Measurements from ENCODE around the gene WIPF1.

Gene WIPF1

DNA sequence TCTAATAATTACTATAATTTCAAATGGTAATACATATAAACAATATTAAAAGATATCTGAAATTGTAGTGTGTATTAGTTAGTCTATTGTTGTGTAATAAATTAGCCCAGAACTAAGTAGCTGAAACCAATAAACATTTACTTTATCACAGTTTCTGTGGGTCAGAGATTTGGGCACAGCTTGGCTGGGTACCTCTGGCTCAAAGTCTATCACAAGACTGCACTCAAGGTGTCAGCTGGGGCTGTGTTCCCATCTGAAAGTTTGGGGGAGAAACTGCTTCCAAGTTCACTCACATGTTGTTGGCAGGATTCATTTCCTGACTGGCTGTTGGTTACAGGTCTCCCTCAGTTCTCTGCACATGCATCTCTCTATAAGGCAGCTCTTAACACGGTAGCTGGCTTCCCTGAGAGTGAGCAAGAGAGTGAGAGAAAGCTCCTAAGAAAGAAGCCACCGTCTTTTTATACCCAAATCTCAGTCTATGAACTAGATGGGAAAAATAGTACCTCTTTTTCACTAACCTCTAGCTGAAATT is 25.6 kb upstream of the WIPF1 start:
- DNase-seq (ENCODE audit: low read depth in 2 of 2), result no peak

DNA sequence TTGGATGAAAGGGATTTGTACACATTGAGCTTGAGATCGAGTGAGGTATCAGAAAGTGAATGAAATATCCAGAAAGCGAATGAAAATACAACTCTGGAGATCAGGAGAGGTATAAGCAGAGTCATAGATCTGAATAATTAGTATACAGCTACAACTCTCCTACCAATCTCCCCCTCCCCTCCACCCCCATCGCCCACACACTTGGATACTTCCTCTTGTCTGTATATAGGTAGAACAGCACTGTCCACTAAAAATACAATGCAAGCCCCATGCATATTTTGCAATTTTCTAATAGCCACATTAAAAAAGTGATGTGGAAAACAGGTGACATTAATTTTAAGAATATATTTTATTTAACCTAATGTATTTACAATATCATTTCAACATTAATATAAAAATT is 23.7 kb upstream of the WIPF1 start:
- no peak for DNase-seq (ENCODE audit: low read depth in 2 of 2)

DNA sequence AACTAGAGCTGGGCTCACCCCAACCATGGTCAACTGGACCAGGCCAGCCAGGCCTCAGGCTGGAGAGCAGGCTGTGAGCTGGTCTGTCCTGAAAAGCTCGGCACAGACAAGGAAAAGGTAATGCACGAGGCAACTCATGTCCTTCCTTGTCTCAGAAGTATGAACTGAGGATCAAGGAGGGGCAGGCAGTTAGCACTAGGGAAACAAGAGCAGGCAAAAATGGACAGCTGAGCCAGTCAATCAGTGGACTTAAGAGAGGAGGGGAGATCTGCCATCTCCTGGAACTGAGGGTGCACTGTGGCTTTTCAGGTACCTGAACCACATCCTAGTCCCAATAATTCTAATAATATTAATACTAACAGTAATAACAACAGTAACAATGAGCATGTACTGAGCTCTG is 20.6 kb upstream of the WIPF1 start:
- DNase-seq (ENCODE audit: low read depth in 2 of 2), result no peak

DNA sequence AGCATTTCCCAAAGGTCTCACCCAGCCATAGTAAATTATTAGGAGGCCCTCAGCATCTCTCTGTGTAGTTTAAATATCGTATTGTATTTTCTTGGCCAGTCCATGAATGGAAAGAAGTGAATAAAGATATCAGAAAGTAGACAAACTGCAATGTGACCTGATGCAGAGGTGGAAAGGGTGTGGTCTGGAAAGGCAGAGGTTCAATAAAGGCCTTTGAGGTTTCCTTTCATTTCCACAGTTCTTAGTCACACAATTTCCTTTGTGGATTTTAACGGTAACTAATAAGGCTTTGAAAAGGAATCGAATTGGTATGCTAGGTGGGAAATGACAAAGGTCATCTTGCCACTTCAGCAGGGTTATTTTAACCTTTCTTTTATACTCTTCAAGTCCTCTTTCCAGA is 20.1 kb upstream of the WIPF1 start:
- DNase-seq (ENCODE audit: low read depth in 2 of 2), result no peak

DNA sequence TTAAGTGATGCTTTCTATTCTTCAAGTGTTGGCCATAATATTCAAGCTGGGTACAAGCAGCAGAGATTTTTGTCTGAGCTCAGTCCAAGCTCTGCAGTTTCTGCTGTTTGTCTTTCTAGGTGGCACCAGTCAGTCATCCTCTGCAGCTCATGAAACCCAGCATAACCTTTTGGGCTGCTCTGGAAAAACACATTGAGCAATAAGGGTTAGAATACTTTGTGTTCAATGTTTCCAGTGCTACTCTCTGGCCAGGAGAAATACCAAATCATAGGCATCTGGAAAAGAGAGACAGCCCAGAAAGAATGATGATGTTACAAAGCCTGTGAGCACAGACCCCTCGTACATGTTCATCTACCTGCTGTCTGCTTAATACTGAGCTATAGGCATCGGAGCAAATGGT is 19.5 kb upstream of the WIPF1 start:
- no peak for DNase-seq (ENCODE audit: low read depth in 2 of 2)

DNA sequence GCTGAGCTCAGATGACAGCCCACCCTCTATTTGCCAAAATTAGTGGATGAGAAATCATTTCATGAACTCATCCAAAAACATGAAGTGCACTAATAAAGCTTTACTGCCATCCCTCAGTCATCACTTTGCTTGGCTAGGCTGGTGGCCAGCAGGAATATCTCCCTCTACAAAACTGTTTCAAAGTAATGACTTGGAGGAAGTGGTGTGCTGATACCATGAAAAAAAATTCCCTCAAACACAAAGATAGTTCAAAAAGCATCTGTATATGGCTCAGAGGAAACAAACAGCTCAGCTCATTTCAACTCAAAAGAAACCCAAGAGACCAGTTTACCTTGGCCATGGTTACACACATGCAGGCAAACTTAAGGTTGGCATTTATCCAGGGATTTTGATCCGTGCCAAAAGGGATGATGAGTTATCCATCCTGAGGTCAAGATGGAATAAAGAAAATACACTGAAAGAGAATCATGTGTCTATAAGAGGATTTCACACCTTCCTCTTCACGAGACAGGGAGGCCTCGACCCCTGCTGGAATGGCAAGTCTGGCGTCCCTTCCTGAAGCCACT is 18.4 kb upstream of the WIPF1 start:
- no peak for DNase-seq (ENCODE audit: low read depth in 2 of 2)

DNA sequence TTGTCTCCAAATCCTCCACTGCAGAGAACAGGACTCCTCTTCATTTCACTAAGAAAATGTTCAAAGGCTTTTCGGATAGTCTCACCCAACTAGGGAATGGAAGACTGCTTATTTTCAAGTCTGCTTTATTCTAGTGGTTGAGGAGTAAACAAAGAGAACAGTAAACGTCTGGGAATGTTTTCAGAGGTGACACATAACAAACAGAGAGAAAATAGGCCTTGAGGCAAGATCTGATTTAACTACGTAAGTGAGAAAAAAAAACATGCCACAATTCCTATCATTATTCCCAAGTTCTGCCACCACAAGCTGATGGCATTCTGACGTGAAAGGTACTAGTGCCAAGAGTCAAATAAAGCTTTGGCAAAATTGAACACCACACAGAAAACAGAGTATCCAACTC is 16.7 kb upstream of the WIPF1 start:
- no peak for DNase-seq (ENCODE audit: low read depth in 2 of 2)

DNA sequence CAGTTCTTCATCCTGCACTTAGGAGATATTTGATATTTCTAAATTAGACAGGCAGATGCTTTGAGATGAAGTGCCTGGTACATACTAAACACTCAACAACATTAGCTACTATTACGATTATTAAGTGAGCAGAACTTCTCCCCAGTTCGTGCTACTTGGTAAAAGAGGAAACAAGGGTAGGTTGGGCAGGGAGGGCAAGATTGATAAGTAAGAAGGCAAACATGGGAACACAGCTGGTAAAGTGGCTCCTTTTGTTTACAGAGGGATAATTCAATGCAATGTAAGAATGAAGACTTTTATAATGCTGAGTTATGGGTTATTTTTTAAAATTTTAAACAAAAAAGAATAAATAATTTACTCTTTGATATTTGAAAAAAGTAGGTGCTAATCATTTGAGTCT is 15.9 kb upstream of the WIPF1 start:
- no peak for DNase-seq (ENCODE audit: low read depth in 2 of 2)

DNA sequence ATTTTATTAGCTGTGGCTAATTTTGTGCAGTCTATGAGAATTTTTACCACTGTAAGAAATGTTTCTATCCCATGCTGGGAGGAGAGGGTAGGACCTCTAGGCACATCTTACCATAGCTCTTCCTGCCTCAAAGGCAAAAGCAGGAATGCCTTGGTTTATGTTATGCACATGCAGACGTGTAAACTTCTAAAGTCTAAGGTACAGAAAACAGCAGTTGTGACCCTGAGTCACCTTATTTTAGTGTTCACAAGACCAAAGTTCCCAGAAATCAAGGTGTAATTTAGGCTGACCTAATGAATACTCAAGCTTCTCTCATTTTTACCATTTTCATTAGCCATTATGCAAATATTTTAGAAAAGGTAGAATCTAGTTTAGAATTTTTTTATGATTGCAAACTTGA is 15.4 kb upstream of the WIPF1 start:
- DNase-seq (ENCODE audit: low read depth in 2 of 2), result no peak

DNA sequence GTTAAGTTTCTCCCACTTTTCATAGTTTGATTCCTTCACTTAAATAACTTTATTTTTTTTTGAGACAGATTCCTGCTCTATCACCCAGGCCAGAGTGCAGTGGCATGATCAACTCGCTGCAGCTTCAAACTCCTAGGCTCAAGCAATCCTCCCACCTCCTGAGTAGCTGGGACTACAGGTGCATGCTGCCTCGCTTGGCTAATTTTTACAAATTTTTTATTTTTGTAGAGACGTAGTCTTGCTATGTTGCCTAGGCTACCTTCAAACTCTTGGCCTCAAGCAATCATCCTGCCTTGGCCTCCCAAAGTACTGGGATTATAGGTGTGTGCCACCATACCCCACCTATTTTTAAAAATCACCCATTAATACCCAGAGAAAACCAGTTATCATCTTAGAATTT is 14.2 kb upstream of the WIPF1 start:
- no peak for DNase-seq (ENCODE audit: low read depth in 2 of 2)

DNA sequence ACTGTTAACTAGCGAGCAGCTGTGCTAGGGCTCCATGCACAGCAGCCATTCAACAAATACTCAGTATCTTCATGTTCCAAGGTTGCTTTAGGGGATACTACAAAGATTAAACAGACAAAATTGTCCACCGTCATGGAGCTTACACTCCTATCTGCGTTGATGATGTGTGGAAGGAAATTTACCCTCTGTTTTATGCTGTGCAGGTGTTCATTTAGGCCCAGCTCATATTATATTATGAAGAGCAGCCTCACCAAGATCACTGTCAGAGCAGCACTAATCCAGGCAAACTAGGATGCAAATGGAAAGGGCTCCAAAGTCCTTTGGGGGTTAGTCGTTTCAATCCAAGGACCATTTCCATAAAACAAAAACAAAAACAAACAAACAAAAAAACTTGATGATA is 13.4 kb upstream of the WIPF1 start:
- no peak for DNase-seq (ENCODE audit: low read depth in 2 of 2)

DNA sequence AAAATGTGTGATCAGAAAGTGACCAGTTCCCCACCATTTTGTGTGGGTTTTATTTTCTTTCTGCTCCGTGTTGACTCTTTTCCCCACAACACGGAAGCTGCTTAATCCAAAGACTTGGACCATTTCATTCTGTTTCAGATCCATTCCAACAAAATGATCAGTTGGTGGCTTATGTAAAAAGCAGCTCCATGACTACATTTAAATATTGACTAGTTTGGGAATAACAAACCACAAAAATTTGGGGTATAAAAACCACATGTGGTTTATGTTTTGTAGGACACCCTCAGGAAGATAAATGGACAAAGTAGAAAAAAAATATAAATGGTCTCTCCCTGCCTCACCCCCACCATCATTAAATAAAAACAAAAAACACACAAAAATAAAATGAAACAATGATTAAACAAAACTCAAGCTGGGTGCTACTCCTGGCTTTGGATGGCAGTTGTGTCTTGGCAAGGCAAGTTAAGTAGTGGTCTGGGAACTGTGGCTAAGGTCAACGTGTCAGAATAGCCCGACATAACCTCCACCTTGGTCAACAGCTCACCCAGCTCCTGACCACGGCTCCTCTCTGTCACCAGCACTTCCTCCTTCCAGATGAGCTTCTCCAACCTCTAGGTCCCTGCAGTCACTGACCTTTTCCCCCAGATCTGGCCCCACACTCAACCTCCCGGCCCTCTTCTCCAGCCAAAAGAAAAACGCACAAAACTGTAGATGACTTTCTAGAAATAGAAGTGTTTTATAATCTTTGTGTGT is 12.8 kb upstream of the WIPF1 start:
- DNase-seq (ENCODE audit: low read depth in 2 of 2), result no peak

DNA sequence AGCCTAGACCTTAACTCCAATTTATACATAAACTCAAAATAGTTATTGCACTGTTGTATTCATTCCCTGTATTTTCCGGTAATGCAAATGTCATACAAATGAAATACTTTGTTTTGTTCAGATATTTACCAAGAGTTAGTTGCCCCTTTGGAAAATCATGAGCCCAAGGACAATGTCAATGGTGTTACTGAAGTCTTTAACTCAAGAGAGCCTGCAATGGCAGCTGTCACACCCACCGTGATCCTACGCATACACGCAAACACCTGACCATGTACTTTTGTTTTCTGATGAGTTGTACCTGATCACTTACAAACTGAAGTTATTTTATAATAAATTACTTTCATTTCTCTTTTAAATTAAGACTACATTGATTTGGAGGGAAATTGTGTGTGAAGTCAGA is 11.7 kb upstream of the WIPF1 start:
- no peak for DNase-seq (ENCODE audit: low read depth in 2 of 2)

DNA sequence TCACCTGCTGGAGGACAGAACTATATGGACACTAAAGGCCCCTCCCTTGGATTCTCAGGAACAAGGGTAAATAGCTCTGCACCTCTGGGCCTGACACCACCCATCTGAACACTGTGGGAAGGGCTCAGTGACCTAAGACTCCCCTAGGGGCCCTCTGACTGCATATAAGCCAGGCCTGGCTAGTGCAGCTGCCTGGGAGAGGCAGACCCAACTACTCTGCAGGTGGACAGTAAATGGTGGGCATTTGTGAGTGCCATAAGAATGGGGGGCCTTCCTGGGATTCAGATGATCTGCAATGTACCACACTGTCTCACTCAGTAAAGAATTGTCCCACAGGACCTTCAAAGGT is 11.2 kb upstream of the WIPF1 start:
- DNase-seq (ENCODE audit: low read depth in 2 of 2), result no peak

DNA sequence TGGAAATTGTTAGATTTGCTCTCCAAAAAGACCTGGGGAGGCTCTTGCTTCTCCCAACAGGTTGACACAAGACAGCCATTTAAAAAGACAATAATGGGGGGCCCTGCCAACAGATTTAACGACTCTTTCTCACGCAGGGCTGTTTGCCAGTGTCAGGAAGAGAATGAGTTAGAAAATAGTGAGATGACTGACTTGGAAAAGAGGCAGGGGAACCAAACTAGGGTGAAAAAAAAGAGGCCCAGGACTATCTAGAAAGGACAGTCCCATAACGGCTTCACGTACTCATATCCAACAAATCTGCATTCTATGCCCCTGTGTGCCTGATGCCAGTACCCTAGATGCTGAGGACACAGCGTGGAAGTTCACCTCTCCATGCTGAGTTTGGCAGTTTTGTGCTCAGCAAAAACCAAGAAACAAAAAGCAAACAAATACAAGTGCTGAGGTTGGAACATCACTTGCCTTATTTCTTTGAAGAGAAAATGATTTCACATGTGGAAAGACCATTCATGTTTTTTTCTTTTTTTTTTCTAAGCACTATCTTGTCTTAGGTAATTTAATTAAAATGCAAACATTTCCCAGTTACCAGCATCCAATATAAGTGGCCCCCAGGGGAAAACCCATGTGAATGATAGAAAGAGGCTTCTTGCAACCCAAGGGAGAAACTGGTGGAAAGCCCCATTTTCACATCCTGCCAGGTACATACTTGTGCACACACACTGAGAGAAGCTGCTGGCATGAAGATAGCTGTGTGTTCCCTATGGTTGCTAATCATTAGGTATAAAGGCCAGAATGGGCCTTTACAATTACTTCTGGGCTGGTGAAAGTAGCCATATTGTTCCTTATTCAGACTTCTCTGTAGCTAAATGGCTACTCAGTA is 10.6 kb upstream of the WIPF1 start:
- DNase-seq (ENCODE audit: low read depth in 2 of 2), result no peak

DNA sequence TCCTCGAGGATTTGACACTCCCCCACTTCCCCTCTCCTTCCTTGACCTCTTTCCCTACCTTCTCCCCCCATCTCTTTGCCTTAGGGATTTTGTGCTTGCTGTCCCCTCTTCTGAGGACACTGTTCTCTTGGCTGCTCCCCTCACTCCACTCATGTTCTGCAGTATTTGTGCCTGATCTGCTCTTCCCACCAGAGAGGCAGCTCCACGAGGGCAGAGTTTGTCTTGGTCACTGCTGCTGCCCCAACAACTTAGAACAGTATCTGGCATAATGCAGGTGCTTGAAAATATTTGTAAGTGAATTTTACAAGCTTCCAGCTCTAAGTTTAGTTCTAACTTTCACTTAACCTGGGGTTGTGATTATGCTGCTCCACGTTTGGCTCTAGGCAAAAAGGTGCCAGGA is 10.0 kb upstream of the WIPF1 start:
- DNase-seq (ENCODE audit: low read depth in 2 of 2), result no peak

DNA sequence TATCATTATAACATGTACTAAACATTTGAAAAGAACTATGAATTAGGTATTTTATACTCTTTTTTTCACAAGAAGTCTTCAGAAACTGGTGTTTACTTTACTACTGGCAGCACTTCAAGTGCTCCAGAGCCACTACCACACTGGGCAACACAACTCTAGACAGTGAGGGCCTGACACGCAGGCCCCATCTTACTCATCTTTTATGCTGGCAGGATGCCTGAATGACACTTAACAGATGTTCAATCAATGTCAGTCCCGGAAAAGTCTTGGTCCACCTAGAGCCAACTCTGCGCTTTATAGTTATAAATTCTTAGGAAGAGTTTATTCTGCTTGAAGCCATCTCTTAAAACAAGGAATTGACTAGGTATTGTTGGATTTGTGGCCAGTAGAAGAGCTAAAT is 8.7 kb upstream of the WIPF1 start:
- DNase-seq (ENCODE audit: low read depth in 2 of 2), result no peak

DNA sequence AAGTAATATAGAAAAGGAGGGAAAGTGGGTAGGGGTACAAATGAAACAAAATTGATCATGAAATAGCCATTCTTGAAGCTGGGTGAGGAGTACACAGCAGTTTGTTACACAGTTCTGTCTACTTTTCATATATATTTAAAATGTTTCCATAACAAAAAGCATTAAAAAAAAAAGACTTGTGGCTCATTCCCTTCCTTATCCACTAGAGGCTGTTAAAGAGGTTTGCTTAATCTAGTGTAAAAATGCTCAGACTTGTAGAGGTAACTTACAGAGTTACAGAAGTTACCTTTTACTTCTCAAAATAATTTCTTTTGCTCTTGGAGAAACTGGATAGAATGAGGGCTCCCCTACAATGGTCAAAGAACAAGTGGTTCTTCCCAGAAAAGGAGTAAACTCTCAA is 8.1 kb upstream of the WIPF1 start:
- no peak for DNase-seq (ENCODE audit: low read depth in 2 of 2)

DNA sequence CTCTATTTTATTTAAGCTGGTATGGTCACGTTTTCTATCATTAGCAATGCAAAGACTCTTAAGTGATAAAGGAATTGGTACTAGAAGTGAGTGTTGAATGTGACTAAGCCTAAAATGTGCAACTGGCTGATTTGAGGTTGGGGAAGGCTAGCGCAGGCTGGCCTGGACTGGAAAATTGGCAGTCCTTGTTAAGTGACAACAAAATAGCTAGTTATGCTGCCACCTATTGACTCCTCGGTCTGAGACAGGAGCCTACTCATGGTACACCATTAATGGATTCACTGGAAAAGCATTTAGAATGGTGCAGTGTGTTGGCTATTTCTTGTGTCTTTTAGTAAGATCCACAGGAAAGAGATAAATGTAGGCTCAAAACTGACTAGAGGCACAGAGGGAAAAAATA is 5.7 kb upstream of the WIPF1 start:
- DNase-seq (ENCODE audit: low read depth in 2 of 2), result peak in 1 of 2 donors; percentile 19

DNA sequence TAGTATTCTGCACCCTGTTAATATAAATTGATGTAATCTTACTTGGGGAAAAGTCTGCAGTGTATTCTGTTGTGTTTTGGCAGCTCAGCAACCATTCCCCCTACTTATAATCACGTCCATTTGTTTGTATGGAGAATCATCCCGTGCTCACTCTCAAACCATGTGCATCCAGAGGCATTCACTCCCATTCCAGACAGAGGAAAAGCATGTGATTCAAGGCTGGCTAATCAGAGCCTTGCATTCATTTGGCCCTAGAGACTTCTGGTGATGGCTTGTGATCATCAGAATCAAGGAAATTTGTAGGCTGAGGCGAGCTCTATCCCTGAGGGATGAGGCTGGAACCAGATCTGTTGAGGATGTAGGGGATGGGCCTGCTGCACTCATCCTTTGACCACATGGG is 5.1 kb upstream of the WIPF1 start:
- no peak for DNase-seq (ENCODE audit: low read depth in 2 of 2)

DNA sequence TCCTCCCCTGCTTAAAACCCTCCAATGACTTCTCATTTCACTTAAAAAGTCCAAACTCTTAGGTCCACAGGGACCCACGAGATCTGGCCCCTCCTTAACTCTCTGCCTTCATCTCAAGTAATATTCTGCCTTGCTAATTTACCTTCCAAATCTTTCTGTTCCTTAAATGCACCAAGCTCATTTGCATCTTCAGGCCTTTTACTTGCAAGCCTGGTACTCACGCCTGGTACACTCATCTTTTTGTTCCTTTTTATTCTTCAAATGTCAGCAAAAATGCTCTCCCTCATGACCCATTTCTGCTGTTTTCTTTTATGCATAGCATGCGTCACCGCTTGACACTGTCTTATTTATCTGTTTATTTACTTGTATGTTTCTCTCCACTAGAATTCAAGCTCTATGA is 2.7 kb upstream of the WIPF1 start:
- no peak for DNase-seq (ENCODE audit: low read depth in 2 of 2)

DNA sequence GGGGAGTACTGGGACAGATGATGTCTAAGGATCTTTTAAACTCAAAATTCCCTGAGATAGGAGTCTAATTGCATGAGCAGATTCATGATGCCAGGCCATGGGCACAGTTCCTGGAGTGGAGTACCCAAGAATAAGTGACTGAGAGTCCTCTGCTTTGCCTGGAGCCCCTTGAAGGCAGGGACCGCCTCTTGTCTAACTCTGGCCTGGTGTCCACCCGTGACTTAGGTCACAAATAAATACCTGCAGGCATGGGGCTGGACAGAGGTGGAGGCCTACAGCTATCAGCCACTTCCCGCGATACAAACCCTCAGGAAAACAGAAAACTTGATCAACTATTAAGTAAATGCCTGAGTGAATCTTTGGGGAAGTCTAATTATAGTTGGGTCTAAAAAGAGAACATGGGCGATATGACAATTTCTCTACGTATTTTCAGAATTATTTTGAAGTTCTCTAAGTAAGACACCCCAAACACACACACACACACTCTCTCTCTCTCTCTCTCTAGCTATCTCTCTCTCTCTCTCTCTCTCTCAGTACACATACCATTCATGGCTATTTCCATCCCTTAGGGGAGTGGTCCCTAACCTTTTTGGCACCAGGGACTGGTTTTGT is 1.8 kb upstream of the WIPF1 start:
- DNase-seq (ENCODE audit: low read depth in 2 of 2), result no peak

DNA sequence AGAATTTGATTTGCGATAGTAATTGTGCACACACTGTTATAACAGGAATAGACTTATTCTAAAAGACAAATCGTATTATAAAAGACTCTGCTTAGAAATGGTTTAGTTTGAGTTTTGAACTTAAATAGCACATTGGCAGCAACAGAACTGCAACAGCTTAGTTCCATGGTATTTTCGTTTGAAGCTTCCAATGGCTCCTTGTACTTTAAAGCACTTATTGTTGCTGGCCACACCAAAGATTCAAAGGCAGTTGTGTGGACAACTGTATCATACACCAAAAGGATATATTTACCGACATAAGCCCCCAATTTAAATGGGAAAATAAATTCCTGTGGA is 627 bp downstream of the WIPF1 start:
- no peak for DNase-seq (ENCODE audit: low read depth in 2 of 2)
